ENCODE results near the gene SLC9A6. TPM values are rescaled to one million over a fixed set of nuclear protein-coding genes. Genes with fewer than 3 reads are reported as not detected.
A peak's percentile ranks its signal among the peaks of the same experiment; 100 is the strongest.

SLC9A6 gene
- total and polyA plus RNA-seq, 9 of the 15 experiments (the other 6 are each of a cell fraction or from before 2014, with no cell fraction given) = 3.7 to 13.9 (median 9.9) TPM

DNA sequence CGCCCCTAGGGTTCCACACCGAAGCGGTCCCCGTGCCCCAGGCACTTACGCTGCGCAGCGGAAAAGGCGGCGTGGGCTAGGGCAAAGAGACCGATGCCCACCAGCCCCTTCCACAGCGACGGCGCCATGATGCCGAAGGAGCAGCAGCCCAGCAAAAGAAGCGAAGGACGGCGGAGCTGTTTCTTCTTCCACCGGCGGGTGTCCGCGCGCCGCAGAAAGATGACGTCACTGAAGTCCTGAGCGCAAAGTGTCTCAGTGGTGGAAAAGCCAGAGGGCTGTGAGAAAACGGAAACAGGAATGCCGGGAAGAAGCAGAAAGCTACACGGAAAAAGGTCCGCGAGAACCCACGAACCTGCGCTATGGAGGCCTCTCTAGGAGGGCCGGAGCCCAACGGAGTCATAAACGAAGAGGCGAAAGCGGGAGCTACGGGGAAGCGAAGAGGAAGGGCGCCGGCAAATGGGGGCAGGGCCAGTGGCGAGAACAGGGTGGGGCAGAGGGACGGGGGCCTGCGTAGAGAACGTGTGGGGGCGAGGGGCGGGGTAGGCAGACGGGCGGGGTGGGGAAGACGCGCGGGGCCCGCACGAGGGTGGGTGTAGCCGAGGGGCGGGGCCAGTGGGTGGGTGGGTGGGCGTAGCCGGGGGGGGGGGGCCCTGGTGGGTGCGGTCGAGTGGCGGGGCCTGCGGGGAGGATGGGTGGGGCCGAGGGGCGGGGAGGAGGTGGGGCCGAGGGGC, 11.5 kb upstream of the SLC9A6 start, which contains the start of gene MMGT1 (continued):
- no peak for TF ChIP-seq ZBTB9 (CRISPR knock-in tag; IDR thresholded peaks at IDR 0.05)
- TF ChIP-seq HNRNPK (IDR thresholded peaks at IDR 0.05; ENCODE audit: low read depth, low read length, poor library complexity, severe bottlenecking) = no peak
- TF ChIP-seq, protein P1, sequence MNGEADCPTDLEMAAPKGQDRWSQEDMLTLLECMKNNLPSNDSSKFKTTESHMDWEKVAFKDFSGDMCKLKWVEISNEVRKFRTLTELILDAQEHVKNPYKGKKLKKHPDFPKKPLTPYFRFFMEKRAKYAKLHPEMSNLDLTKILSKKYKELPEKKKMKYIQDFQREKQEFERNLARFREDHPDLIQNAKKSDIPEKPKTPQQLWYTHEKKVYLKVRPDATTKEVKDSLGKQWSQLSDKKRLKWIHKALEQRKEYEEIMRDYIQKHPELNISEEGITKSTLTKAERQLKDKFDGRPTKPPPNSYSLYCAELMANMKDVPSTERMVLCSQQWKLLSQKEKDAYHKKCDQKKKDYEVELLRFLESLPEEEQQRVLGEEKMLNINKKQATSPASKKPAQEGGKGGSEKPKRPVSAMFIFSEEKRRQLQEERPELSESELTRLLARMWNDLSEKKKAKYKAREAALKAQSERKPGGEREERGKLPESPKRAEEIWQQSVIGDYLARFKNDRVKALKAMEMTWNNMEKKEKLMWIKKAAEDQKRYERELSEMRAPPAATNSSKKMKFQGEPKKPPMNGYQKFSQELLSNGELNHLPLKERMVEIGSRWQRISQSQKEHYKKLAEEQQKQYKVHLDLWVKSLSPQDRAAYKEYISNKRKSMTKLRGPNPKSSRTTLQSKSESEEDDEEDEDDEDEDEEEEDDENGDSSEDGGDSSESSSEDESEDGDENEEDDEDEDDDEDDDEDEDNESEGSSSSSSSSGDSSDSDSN (IDR thresholded peaks at IDR 0.05; ENCODE audit: borderline replicate concordance in 1 of 2, low read depth in 2 of 2, low read length in 2 of 2) = 0 out of 4 replicates have a peak, but pooled peaks of 1 of the 2 experiments have one; percentile 63
- peak; percentile 49; the same call in 1 of the 2 replicates for TF ChIP-seq DPF2 (IDR thresholded peaks at IDR 0.05)
- TF ChIP-seq NR2C1 (IDR thresholded peaks at IDR 0.05) = no peak
- no peak for TF ChIP-seq NR2C1 (tag; IDR thresholded peaks at IDR 0.05)
- TF ChIP-seq SNIP1 (IDR thresholded peaks at IDR 0.05; ENCODE audit: low read depth) = no peak
- no peak for TF ChIP-seq MEF2A (IDR thresholded peaks at IDR 0.05; ENCODE audit: control insufficient read depth, low read depth, low read length)
- TF ChIP-seq, protein P2, sequence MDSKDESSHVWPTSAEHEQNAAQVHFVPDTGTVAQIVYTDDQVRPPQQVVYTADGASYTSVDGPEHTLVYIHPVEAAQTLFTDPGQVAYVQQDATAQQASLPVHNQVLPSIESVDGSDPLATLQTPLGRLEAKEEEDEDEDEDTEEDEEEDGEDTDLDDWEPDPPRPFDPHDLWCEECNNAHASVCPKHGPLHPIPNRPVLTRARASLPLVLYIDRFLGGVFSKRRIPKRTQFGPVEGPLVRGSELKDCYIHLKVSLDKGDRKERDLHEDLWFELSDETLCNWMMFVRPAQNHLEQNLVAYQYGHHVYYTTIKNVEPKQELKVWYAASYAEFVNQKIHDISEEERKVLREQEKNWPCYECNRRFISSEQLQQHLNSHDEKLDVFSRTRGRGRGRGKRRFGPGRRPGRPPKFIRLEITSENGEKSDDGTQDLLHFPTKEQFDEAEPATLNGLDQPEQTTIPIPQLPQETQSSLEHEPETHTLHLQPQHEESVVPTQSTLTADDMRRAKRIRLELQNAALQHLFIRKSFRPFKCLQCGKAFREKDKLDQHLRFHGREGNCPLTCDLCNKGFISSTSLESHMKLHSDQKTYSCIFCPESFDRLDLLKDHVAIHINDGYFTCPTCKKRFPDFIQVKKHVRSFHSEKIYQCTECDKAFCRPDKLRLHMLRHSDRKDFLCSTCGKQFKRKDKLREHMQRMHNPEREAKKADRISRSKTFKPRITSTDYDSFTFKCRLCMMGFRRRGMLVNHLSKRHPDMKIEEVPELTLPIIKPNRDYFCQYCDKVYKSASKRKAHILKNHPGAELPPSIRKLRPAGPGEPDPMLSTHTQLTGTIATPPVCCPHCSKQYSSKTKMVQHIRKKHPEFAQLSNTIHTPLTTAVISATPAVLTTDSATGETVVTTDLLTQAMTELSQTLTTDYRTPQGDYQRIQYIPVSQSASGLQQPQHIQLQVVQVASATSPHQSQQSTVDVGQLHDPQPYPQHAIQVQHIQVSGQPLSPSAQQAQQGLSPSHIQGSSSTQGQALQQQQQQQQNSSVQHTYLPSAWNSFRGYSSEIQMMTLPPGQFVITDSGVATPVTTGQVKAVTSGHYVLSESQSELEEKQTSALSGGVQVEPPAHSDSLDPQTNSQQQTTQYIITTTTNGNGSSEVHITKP (IDR thresholded peaks at IDR 0.05; ENCODE audit: partially characterized antibody) = no peak
- TF ChIP-seq POLR2H (tag; IDR thresholded peaks at IDR 0.05; ENCODE audit: low read depth) = peak; percentile 51
- peak; percentile 97 for TF ChIP-seq MTA1 (IDR thresholded peaks at IDR 0.05; ENCODE audit: borderline replicate concordance)
- no peak for TF ChIP-seq BCL6 (CRISPR knock-in tag; IDR thresholded peaks at IDR 0.05)
- TF ChIP-seq NFRKB (IDR thresholded peaks at IDR 0.05; ENCODE audit: low read depth) = peak; percentile 77
- TF ChIP-seq HCFC1 (IDR thresholded peaks at IDR 0.05; ENCODE audit: low read depth, low read length) = peak; percentile 59
- TF ChIP-seq SIRT6 (IDR thresholded peaks at IDR 0.05; ENCODE audit: low read depth, low read length) = no peak
- peak; percentile 74 for TF ChIP-seq PHF8 (IDR thresholded peaks at IDR 0.05; ENCODE audit: borderline replicate concordance, low read length)
- TF ChIP-seq TCF7 (IDR thresholded peaks at IDR 0.05; ENCODE audit: borderline replicate concordance) = no peak
- TF ChIP-seq PATZ1 (CRISPR knock-in tag; IDR thresholded peaks at IDR 0.05; ENCODE audit: borderline replicate concordance) = no peak
- TF ChIP-seq RBM39 (optimal IDR thresholded peaks at IDR 0.05; ENCODE audit: low read depth, low read length) = no peak

Measured in K562 (cell line).